AG08396 (cell line): Measurements from ENCODE around the gene SMURF2.
"Not testable (repeated sequence)": the region's sequence is repeated elsewhere in the genome, so short reads cannot be mapped to it uniquely, and the experiment has no call there.

Experiments used
- DNase-seq: peaks from one replicate; pipeline ENCODE4 v3.0.0; 2012; ENCODE audit warnings: low spot score, mixed read lengths

The SMURF2 gene

DNA sequence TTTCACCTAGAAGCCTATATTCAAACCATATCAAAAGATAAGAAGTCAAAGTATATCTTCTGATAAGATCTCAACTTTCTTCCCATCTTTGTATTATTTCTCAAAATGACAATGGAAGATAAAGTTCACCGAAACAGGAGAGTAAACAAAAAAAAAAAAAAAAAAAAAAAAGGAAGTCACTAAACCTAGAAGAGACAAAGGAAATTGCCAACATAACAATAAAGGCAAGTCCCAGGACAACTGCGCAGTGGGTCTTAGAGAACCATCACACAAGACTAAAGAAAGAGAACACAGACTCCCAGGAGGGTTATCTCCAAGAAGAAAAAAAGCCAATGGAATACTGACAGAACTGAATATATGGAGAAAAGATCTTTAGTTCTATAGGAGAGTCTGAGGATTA, 65.7 kb downstream of the SMURF2 start:
- no peak for DNase-seq

DNA sequence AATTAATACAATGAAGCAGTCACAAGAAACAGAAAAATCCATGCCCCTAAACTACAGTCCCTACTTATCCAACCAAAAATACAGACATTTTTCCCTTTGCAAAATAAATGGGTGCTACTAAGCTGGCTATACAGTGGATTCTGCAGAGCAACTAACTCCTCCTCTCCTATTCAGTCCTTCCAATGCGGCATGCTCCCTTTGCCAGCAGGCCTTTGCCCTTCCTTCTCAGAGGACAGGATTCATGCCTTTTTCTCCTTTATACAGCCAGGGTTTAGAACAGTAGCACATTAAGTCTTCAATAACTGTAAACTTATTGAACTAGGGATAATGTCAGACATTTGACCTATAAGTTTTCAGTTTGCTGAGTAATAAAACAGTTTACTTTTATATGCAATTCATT, 70.2 kb downstream of the SMURF2 start:
- DNase-seq, result no peak

DNA sequence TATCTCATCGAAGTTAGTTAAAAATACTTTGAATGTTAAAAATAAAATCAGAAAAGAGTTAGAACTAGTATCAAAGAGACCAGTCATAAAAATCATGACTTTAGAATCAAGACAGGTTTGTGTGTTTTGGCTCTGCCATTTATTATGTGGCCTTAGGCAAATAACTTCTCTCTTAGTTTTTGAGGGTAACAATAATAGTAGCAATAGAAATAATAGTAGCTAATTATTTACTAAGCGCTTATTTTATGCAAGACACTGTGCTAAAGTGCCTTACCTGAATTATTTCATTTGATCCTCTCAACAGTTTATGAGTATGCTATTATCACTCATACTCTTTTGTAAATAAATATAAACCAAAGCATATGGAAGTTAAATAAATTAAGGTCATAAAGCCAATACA, 77.0 kb downstream of the SMURF2 start:
- no peak for DNase-seq

GRCh38 chr17:64583038-64583437, 79.1 kb downstream of the SMURF2 start:
- no peak for DNase-seq

DNA sequence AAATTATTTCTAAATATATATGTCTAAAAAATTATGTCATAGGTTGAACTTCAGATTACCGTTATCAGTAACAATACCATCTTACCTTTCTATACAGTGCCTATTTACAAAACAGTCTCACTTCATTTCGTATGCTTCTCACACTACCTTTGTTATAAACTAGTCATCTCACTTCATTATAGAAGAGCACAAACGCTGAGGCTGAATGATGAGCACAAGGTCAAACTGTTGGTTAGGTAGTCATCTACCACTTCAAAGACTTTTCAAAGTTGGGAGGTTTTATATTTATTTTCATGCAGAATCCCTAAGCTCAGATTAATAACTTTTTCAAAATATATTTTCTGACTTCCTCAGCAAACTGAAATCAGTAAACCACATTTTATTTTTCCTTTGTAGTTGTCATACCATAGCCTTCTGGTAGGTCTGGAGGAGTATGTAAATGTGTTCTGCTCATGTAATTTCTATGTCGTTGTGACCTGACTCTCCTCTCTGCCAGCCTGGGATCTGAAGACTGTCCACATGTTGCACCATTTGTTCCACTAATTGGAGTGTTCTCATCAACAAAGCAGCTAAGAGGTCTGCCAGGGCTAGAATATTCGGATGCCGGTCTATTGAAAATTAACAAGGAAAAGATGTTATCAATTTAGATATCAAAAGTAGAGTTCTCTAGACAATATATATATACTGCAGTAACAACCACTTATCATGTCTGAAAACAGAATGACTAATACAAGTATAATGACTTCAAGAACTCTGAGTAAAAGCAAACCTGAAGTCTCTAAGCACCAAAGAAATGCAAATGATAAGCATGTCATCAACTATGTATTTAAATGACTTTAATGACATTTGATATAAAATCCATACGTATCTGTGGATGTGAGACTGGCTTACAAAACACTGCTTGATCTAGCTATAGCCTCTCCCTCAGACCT, 81.5 kb downstream of the SMURF2 start:
- DNase-seq, result no peak

DNA sequence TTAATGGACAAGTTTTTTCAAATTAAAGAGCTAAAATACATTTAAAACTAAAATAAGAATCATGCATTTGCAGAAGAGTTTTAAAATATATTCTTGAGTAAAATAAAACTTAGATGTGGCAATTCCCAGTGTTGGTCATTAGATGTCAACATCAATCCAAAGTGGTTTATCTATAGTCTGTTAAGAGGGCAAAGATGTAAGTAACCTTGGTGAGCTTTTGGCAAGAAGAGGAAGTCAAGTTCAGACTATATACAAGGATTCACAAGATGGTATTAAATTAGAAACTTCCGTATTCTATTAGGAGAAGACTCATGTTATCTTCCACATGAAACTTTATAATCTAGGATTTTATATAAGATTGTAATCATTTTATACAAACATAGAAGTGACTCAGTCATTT, 82.2 kb downstream of the SMURF2 start:
- no peak for DNase-seq

DNA sequence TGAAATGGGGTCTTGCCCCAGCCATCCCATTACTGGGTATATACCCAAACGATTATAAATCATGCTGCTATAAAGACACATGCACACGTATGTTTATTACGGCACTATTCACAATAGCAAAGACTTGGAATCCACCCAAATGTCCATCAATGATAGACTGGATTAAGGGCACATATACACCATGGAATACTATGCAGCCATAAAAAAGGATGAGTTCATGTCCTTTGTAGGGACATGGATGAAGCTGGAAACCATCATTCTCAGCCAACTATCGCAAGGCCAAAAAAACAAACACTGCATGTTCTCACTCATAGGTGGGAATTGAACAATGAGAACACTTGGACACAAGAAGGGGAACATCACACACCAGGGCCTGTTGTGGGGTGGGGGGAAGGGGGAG, 85.1 kb downstream of the SMURF2 start:
- not testable (repeated sequence) for DNase-seq

DNA sequence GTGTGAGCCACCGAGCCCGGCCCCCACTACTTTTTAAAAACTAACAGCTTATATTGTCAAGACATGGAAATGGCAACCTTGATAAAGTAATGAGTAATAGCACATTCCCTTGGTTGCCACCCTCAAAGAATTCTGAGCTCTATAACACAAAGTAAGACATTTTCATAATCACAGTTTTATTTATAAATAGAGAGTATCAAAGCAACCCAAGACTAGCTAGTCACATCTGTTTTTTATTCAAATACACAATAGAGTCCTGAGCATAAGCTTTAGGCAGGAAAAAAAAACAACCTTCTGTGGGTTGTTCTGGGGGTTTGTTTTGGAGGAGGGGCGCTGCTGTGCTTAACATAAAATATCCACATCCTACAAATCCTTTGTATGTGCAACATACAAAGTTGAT, 86.7 kb downstream of the SMURF2 start:
- DNase-seq, result no peak

GRCh38 chr17:64574646-64575045, 87.5 kb downstream of the SMURF2 start:
- no peak for DNase-seq

DNA sequence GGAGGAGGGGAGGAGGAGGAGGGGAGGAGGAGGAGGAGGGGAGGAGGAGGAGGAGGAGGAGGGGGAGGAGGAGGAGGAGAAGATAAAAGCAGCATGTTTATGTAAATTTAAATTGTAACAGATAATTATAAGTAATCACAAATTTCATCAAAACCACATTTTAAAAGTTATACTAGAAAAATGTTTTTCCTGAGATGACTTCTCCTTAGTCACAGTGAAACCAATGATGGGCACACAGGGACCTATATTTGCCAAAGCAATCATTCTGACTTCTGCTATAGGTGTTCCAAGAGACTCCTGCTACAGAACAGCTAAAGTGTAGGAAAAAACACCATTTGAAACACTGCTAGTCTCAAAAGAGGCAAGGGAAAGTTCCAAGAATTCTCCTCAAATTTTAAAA, 88.9 kb downstream of the SMURF2 start:
- DNase-seq, result no peak

- DNase-seq, result no peak
Measured at GRCh38 chr17:64572682-64573154, 89.4 kb downstream of the SMURF2 start.

GRCh38 chr17:64571746-64572145, 90.4 kb downstream of the SMURF2 start:
- no peak for DNase-seq

DNA sequence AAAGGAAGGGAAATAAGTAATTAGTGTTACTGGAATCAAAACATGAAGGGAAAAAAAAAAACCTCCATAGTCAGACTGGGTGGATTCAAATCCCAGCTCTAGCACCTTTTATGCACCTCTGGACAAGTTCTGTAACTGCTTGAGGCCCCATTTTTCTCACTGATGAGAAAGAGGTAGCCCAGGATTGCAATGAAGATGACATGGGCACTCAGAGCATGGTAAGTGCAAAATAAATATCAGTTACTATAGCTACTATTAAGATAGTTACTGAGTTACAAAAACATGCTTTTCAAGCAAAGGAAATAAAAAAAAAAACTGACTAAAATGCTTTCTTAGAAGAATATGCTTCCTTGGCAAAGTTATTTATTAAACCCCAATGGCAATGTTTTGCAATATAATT, 96.5 kb downstream of the SMURF2 start:
- no peak for DNase-seq

GRCh38 chr17:64564098-64564497, 98.0 kb downstream of the SMURF2 start:
- DNase-seq, result no peak

- no peak for DNase-seq
Measured at GRCh38 chr17:64555281-64555680, 106.8 kb downstream of the SMURF2 start.

DNA sequence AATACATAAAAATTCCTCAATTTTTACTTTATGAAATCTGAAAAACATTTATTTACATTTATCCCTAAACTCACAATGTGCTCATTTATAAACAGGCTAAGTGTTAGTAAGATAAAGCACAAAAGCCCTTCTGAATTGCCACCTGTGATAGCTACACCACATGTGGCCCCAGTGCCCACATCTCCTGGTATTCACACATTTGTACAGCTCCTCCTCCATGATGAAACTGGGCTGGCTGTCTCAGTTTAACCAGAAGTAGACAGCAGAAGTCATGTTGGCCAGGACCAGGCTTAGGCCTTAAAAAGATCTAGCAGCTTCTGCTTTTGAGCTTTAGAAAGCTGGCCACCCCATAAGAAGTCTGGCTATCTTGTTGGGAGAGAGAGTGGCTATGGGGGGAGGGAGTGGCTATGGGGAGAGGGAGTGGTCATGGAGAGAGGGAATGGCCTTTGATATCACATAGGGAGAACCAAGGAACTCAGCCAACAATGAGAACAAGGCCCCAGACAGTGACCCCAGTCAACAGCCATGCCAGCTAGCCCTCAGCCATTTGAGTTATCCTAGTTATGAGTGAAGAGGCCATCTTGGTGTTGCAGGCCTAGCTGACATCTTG, 108.0 kb downstream of the SMURF2 start:
- no peak for DNase-seq

DNA sequence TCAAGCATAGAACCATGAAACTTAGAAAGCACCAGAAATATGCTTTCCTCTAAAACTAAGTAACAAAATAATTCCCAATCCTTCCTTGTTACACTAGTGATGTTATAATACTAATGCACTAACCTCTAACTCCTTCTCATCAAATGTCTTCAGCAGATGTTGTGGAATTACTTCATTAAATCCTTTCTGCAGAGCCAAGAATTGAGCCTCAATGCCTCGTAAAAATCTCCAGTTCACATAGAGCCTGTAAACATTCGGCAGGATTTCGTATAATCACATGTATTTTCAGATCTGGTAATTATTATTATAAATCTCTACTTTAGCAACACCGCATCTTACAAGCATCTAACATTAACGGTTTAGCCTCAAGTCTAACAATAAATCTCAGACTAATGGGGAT, 110.6 kb downstream of the SMURF2 start:
- no peak for DNase-seq

GRCh38 chr17:64547319-64547718, 114.8 kb downstream of the SMURF2 start:
- no peak for DNase-seq

GRCh38 chr17:64546716-64547115, 115.4 kb downstream of the SMURF2 start:
- DNase-seq, result no peak

DNA sequence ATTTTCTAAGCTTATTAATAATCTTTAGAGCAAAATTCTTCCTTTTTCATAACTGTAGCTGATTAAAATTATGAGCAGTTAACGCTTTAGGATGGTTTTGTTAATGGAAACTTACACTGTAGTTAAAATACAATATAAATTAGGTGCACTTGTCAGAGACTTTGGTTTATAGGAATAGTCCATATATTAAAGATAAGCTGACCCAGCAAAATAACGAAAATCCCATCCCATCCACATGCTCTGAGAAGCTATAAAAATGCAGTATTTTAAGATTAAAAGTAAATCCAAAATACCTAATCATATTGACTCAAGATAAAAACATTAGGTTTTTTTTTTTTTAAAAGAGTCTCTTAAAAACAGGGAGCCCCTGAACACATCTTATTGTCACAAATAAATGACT, 117.4 kb downstream of the SMURF2 start:
- DNase-seq, result no peak

DNA sequence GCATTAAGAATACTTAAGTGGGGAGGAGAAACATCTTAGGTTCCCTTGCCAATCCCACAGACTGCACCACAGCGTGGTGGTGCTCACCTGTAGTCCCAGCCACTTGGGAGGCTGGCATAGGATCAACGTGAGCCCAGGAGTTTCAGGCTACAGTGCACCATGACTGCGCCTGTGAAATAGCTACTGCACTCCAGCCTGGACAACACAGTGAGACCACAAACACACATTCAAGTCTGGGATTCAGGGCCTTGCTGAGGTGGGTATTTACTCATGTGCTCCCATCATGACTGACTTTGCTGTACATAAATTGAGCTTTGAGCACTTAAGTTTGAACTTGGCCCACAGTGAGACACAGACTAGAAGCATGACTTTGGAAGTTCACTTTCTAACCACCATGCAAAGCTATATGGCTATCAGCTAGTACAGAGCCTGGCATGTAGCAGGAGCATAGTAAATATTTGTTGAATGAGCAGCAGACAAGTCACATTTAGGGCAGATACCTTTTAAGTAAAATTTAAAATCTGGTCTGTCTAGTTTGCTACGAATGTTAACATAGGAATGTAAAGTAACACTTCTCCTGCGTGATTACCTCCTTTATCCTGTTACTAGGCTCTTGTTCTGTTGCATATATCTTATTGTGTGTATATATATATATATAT, 121.9 kb downstream of the SMURF2 start:
- DNase-seq, result no peak

GRCh38 chr17:64538508-64539130, 123.5 kb downstream of the SMURF2 start:
- DNase-seq, result no peak

- DNase-seq, result no peak
Measured at GRCh38 chr17:64537488-64537887, 124.6 kb downstream of the SMURF2 start.
